Activated T-helper 1 cell treated with anti-CD3 and anti-CD28 coated beads, Interleukin-2, amount 50 U/mL, for 16 hours (primary cell): ENCODE data around the gene TPO.

ENCODE experiments used
- DNase-seq, 2 donors: peaks; one replicate each; pipeline ENCODE4 v3.0.0-alpha.2; 2020; ENCODE audit warnings: low read depth in 1 of 2, low spot score in 1 of 2

TPO gene

DNA sequence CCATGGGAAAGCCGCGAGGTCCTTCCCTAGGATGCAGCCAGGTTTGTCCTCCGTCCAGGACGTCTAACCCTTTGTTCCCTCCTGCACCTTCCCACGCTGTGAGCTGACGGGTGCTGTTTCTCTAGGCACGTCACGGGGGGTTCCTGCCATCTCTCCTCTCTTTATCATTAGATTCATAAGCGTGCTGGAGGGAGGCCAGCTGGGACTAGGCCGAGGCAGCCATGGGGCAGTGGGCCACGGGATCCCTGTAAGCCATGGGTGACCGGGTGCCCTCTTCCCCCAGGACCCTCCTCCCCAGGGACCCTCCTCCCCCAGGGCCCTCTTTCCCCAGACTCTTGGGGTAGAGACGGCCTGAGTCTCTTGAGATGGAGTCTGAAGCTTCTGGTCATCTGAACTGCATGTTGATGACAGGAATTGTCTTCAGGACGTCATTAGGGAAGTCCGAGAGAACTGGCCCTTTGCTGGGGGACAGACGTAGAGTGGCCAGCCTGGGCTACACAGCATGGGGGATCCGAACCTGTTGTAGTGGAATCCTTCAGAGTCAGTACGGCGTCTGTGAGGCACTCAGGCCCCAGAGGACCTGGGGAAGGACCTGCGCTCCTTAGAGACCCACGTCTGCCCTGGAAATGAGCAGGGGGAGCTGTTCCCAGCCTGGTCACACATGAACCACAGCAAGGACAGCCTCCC is 108.1 kb downstream of the TPO start:
- DNase-seq: no peak

DNA sequence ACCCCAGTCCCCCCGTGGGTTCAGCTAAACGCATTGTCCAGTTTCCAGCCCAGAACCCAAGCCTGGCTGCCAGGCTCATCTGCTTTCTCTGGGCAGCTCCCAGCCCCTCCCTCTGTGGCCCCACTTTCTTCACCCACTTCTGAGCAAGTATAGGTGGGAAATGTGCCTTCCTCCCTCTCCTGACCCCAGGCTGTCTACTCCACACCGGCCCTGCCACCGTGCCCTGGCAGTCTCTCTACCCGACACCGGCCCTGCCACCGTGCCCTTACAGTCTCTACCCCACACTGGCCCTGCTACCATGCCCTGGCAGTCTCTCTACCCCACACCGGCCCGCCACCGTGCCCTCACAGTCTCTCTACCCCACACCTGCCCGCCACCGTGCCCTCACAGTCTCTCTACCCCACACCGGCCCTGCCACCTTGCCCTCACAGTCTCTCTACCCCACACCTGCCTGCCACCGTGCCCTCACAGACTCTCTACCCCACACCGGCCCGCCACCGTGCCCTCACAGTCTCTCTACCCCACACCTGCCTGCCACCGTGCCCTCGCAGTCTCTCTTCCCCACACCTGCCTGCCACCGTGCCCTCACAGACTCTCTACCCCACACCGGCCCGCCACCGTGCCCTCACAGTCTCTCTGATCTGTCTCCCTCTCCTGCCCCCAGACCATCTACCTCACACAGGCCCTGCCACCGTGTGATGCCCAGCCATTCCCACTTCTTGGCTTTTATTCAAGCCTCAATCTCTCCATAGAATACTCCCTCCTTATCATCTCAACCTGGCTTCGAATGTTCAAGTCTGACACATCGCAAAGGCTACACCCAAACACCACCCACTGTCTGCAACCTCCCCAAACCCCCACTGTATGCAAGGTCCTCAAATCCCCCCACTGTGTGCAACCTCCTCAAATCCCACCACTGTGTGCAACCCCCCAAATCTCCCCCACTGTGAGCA is 108.9 kb downstream of the TPO start:
- DNase-seq: no peak

DNA sequence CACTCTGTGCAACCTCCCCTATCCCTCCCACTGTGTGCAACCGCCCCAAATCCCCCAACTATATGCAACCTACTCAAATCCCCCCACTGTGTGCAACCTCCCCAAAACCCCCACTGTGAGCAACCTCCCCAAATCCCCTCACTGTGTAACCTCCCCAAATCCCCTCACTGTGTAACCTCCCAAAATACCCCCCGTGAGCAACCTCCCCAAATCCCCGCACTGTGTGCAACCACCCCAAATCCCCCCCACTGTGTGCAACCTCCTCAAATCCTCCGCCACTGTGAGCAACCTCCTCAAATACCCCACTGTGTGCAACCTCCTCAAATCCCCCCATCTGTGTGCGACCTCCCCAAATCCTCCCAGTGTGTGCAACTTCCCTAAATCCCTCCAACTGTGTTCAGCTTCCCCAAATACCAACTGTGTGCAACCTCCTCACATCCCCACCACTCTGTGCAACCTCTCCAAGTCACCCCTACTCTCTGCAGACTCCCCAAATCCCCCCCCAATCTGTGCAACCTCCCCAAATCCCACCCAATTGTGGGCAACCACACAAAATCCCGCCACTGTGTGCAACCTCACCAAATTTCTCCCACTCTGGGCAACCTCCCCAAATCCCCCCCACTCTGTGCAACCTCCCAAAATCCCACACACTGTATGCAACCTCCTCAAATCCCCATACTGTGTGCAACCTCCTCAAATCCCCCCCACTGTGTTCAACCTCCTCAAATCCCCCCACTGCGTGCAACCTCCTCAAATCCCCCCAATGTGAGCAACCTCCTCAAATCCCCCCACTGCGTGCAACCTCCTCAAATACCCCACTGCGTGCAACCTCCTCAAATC is 114.1 kb downstream of the TPO start:
- no peak for DNase-seq

DNA sequence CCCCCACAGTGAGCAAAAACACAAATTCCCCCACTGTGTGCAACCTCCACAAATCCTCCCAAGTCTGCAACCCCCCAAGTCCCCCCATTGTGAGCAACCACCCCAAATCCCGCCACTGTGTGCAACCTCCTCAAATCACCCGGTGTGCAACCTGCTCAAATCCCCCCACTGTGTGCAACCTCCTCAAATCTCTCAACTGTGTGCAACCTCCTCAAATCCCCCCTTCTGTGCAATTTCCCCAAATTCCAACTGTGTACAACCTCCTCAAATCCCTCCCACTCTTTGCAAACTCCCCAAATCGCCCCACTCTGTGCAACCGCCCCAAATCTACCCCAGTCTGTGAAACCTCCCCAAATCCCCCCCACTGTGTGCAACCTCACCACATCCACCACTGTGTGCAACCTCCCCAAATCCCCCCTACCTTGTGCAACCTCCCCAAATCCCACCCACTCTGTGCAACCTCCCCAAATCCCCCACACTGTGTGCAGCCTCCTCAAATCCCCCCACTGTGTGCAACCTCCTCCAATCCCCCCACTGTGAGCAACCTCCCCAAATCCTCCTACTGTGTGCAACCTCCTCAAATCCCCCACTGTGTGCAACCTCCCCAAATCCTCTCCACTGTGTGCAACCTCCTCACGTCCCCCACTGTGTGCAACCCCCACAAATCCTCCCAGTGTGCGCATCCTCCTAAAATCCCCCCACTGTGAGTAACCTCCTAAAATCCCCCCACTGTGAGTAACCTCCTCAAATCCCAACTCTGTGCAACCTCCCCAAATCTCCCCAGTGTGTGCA is 115.2 kb downstream of the TPO start:
- DNase-seq: no peak

DNA sequence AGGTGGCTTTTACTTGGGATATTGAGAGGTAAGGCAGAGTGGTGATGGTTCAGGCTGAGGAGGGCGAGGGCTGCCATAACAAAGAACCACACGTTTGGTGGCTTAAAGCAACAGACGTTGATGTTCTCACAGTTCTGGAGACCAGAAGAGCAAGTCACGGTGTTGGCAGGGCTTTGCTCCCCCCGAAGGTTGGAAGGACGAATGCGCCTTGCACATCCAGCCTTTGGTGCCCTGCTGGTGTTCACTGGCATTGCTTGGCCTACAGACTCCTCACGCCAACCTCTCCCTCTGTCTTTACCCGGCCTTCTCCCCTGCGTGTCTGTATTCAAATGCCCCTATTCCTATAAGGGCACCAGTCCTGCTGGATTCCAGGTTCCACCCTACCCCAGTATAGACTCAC is 125.4 kb downstream of the TPO start:
- no peak for DNase-seq

DNA sequence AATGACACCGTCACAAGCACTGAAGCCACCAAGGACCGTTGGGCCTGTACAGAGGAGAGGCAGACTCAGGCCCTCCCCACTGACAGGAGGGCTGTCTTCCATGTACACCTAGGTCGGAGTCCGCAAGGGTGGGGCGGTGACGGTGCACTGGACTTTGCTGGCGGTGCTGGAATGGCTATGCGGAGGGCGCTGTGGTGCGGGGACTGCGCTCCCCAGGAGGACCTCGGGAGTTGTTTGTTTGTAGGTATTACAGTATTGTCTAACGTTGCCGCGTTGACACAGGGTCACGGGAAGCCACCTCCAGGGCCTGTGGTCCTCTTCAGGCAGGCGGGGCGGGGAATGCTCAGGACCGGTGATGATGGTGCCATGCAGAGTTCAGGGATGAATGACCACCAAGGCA is 126.2 kb downstream of the TPO start:
- DNase-seq: no peak

DNA sequence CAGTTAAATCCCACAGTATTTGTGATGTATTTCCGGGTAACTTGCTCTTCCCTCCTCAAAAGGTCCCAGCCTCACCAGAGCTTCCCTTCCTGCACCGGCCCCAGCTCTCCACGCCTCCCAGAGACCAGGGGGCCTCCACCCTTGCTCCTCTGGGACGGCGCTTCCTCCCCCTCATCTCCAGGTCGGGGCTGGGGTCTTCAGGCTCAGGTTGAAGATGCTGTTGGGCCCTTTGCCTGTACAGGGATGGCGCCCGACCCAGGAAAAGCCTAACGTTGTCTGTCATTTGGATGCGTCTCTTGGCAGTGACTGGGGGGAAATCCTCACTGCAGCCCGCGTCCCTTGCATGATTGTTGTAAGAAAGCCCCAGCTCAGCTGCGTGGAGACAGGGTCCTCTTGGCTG is 126.7 kb downstream of the TPO start:
- DNase-seq: no peak

DNA sequence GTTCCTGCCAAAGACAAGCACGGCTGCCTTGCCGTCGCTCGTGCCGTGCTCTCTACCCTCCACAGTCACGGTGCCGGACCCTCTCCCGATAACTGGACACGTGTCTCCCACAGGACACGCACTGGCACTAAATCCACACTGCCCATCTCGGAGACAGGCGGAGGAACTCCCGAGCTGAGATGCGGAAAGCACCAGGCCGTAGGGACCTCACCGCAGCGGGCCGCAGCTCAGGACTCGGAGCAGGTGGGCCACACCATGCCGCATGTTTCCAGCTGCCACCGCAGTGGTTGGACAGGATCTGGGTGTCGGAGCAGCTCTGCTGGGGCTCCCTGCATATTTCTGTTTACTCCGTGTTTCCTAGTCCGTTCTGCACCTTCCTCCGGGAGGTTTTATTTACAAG is 127.2 kb downstream of the TPO start:
- no peak for DNase-seq

DNA sequence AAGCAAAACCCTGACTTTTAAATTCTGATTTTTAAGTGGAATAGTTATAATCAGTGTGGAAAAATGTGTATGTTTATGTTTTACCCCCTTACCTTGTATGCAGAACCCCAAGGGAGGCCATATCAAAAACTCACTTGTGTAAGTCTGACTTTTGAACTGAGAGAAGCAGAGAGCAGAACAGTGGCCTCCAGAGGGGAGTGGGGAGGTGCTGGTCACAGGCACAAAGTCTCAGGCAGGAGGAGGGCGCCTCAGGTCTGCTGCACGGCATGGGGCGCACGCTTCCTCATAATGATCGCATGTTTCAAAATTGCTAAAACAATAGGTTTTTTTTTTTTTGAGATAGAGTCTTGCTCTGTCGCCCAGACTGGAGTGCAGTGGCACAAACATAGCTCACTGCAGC is 127.8 kb downstream of the TPO start:
- DNase-seq: no peak

DNA sequence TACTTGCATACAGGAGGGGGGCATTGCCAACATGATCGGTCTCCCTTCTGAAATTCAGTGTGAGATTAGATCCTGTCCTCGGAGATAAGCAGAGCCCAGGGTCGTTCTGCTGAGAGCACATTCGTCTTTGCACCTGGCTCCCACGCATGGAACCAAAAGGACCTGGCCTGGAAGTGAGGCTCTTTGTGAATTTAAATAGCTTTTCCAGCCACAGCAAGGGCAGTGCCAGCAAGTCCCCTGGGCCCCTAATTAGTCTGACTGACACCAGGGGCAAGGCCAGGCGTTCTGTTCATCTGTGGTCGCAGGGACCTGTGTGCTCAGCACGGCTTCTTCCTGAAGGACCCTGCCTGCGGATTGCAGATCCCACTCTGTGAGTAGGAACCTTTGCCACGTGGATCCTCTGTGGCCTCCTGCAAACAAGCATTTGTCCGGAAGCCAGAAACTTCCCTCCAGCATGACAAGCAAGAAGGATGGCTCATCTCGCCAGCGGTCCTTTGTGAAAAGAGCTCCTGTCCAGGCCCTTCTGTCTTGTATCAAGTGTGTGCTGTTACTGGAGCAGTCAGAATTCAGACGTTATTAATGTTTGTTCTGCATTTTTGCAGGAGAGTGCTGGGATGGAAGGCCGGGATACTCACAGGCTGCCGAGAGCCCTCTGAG is 128.7 kb downstream of the TPO start:
- no peak for DNase-seq

DNA sequence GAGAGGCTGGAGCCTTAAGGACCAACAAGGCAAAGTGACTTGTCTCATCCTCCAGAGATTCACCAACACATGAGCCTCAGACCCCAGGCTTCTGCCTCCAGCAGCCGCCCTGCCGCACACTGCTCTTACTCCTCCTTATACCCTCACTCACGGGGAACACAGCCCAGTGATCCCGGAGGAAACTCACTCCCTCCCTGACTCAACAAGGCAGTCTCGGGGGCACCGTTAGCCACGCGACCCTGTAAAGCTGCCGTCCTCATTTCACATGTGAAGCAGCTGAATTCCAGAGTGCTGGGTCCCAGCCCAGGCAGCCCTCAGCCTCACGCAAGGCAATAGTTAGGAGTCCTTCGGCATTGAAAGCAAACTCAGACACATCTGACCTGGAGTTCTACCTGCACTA is 129.7 kb downstream of the TPO start:
- no peak for DNase-seq

DNA sequence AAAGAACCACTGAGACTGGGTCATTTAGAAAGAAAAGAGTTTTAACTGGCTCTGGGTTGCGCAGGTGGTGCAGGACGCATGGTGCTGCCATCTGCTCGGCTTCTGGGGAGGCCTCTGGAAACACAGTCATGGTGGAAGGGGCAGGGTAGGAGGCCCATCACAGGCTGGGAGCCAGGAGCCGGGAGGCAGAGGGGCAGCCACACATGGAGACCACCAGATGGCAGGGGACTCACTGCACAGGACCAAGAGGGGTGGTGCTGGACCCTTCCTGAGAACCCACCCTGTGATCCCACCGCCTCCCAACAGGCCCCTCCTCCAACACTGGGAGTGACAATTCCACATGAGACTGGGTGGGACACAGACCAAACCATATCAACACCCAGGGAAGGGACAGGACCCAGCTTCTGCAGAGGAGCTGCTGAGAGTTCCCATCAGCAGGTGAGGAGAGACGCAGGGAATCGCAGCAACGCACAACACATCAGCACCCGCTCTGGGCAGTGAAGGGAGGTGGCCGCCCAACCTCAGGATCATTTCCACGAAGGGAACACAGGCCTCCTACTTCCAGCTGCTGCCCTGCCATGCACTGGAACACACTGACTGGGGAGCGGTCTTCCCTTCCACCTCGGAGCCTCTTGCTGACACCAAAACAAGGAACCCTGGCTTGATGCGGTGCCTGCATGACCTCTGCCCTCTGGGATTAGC is 130.7 kb downstream of the TPO start:
- no peak for DNase-seq

DNA sequence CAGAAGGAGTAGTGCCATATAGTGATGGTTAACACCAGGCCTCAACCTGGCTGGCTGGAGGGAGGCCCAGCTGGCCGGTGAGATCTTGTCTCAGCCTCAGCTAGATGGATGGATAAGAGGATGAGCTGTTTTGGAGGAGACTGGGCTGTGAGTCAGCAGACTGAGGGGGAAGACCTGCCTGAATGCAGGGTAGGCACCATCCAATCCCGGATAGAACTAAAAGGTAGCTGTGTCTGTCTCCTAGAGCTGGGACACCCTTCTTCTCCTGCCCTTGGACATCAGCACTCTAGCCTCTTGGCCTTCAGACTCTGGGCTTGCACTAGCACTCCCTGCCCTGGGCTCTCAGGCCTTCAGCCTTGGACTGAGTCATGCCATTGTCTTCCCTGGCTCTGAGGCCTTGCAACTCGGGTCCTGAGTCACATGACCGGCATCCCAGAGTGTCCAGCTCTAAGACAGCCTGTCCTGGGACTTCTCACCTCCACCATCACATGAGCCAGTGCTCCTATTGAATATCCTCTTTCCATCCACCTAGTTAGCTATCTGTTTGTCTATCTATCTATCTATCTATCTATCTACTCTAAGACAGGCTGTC is 131.3 kb downstream of the TPO start:
- no peak for DNase-seq

DNA sequence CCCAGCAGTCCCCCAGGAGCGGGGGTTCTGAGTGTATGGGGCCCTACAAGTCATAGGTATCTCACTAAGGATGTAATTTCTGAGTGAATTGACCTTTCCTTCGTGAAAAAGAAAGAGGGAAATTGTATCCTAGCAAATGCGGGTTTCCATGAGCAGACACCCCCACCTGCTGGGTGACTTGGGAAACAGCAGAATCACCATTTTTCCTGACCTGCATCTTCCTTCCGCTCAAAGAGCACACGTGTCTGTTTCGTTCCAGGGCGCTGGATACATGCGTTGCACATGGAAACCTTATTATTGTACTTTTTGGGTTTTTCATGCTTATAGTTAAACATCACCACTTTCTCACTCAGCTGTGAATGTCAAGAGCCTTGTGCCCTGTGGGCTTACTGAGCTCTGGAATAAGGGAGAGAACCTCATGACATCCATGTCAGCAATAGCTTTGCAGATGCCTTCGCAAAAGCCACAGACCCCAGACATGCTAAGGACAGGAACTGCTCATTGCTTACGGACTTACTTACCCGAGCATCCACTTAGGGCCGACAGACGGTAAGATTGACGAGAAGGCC is 132.8 kb downstream of the TPO start:
- no peak for DNase-seq

DNA sequence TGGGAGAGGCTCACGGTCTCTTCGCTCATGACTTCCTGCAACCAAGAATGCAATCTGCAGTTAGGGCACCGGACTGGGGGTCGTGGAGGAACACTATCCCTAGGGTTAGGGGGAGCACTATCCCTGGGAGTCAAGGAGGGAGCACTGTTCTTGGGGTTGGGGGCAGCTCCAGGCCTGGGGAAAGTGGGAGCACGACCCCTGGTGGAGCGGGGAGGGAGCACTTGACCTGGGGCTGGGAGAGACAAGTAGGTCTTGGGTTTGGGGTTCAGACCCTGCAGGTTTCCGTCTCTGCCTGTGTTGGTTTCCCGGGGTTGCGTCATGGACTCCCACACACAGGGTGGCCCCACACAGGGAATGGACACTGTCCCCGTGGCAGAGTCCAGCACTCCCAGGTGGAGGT is 133.6 kb downstream of the TPO start:
- DNase-seq: no peak

DNA sequence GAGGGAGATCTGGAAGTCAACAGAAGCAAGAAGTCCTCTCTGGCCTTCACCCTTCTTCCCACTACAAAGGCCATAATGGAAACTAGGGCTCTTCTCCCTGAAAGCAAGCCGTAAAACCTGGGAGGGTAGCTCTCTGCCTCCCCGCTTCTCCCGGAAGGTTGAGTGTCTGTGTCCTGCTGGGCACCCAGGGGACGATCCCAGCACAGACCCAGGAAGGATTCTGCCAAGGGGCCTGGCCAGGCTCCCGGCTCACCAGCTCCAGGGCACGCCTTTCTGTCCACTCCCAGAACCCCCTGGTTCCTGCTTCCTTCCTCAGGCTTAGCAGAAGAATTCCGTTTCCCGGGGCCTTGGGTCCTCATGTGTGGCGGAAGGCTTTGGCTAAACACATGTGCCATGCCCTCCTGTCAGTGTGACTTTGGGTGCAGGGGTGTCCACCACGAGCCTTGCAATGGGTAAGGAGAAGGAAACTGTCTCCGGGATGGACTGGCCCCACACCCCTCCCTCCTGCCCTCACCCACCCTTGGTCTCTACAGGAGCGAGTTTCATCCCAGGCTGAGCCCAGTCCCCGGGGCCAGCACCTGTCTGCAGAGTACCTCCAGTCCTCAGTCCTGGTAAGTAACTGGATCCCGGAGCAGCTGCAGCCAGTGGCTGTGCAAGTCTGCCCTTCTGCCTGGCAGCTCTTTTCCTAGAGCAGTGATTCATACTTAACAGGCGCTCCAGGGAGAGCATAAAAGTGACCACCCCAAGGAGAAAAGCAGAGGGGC is 135.8 kb downstream of the TPO start:
- DNase-seq: no peak

DNA sequence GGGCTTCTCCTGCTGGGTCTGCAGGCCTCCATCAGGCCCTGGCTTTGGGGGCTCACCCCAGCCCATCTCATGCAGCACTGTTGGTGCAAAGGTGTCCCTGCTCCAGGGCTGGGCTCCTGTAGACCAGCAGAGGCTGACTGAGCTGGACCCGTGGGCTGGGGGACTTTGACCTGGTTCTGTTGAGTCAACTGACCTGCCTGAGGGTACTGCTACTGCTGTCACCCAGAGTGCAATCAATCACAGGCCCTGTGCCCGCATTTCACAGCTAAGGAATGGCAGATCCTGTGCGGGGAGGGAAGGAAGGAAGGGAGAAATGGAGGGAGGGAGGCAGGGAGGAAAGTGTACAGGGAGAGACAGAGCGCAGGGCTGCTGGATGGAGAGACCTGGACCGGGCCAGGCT is 136.8 kb downstream of the TPO start:
- DNase-seq: no peak

DNA sequence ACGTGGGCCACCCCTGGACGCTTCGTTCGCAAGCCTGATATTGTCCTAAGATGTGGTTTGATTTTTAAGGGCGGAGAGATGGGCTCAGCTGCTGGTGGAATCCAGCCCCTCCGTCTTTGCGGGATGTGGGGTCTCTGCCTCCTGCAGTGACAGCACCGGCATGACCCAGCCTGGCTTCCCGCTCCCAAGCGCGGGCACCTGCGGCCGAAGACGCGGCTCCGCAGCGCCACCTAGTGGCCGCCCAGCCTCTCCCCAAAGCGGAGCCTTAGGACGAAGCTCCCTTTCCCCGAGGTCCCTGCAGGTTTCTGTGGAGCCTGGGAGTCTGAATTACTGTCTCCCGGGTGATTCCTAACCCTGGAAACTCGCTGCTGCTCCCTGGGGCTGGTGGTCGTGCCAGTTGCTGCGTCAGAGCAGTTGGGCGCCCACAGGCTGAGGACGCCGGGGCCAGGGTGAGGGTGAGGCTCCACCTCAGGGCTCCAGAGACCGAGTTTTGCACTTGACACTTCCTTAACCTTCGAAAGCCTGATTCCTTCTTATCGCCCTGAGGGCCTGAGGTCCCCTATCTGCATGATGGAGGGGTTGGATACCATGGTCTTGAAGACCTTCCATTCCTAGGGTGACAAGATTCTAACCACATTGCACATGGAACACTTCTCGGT is 137.5 kb downstream of the TPO start:
- DNase-seq: peak; percentile 32 to 36
